HepG2 (cell line): ENCODE results near the gene ATP5PB. TPM values are rescaled to one million over a fixed set of nuclear protein-coding genes. Genes with fewer than 3 reads are reported as not detected.
A peak's percentile ranks its signal among the peaks of the same experiment; 100 is the strongest.

ENCODE experiments used
- CREB1 ChIP-seq, 2 experiments: fragments of 450-650 bp in 1 of 2; IDR thresholded peaks; 2 replicates each; pipeline ENCODE4 v1.6.1; 2016 to 2017; ENCODE audit warnings: control low read depth in 1 of 2, mild to moderate bottlenecking in 1 of 2, missing compliant biosample characterization in 1 of 2, missing genetic modification characterization in 1 of 2
- DMAP1 ChIP-seq: IDR thresholded peaks from 2 replicates; pipeline ENCODE4 v1.6.1; 2016
- FOXO1 ChIP-seq: sonication (generic); formaldehyde crosslinking; IDR thresholded peaks from 2 replicates; pipeline ENCODE4 v1.4.0; 2020; ENCODE audit warnings: missing genetic modification reagents
- GPN1 ChIP-seq: sonication (generic); formaldehyde crosslinking; IDR thresholded peaks from 2 replicates; pipeline ENCODE4 v1.5.1; 2020; ENCODE audit warnings: missing genetic modification reagents, borderline replicate concordance
- HES4 ChIP-seq: sonication (generic); formaldehyde crosslinking; IDR thresholded peaks from 2 replicates; pipeline ENCODE4 v1.9.0; 2021; ENCODE audit warnings: mild to moderate bottlenecking, missing genetic modification reagents, borderline replicate concordance
- JUN ChIP-seq: sonication (generic); formaldehyde crosslinking; IDR thresholded peaks from 2 replicates; pipeline ENCODE4 v1.4.0; 2020; ENCODE audit warnings: mild to moderate bottlenecking, missing genetic modification reagents
- MEF2D ChIP-seq: sonication (generic); formaldehyde crosslinking; IDR thresholded peaks from 2 replicates; pipeline ENCODE4 v1.5.1; 2020; ENCODE audit warnings: mild to moderate bottlenecking, missing genetic modification reagents
- MIER2 ChIP-seq: IDR thresholded peaks from 2 replicates; pipeline ENCODE4 v1.6.1; 2016; ENCODE audit warnings: missing biosample characterization, missing genetic modification reagents
- MYC ChIP-seq: sonication (generic); formaldehyde crosslinking; IDR thresholded peaks from 2 replicates; pipeline ENCODE4 v1.9.0; 2021; ENCODE audit warnings: missing genetic modification reagents, borderline replicate concordance
- PHF8 ChIP-seq: sonication (generic); formaldehyde crosslinking; IDR thresholded peaks from 2 replicates; pipeline ENCODE4 v1.5.0; 2020; ENCODE audit warnings: missing genetic modification reagents
- SMAD9 ChIP-seq: sonication (generic); formaldehyde crosslinking; IDR thresholded peaks from 2 replicates; pipeline ENCODE4 v1.5.1; 2020; ENCODE audit warnings: mild to moderate bottlenecking, missing genetic modification reagents
- SMC3 ChIP-seq: IDR thresholded peaks from 2 replicates; pipeline ENCODE4 v1.6.1; 2011; ENCODE audit warnings: low read length, improper control_type of control experiment
- USF2 ChIP-seq, 2 experiments: sonication (generic) in 1 of 2; formaldehyde crosslinking in 1 of 2; IDR thresholded peaks; 2 replicates each; pipeline versions ENCODE4 v1.5.1 to v1.6.1; 2011 to 2020; ENCODE audit warnings: borderline replicate concordance in 1 of 2, low read depth in 1 of 2, low read length in 1 of 2, mild to moderate bottlenecking in 1 of 2, missing genetic modification reagents in 1 of 2, moderate library complexity in 1 of 2
- ZBTB7A ChIP-seq: sonication (generic); formaldehyde crosslinking; IDR thresholded peaks from 2 replicates; pipeline ENCODE4 v1.8.0; 2022; ENCODE audit warnings: mild to moderate bottlenecking, missing genetic modification reagents
- ZNF225 ChIP-seq: sonication (generic); formaldehyde crosslinking; IDR thresholded peaks from 2 replicates; pipeline ENCODE4 v1.4.0; 2020; ENCODE audit warnings: mild to moderate bottlenecking, missing genetic modification reagents
- ZNF281 ChIP-seq: sonication (generic); formaldehyde crosslinking; IDR thresholded peaks from 2 replicates; pipeline ENCODE4 v1.4.0; 2020; ENCODE audit warnings: missing genetic modification reagents, borderline replicate concordance
- ZNF326 ChIP-seq: sonication (generic); formaldehyde crosslinking; IDR thresholded peaks from 2 replicates; pipeline ENCODE4 v1.4.0; 2020; ENCODE audit warnings: missing genetic modification reagents, borderline replicate concordance
- ZNF615 ChIP-seq: sonication (generic); formaldehyde crosslinking; IDR thresholded peaks from 2 replicates; pipeline ENCODE4 v1.5.0; 2020; ENCODE audit warnings: mild to moderate bottlenecking, missing genetic modification reagents, borderline replicate concordance
- ZNF691 ChIP-seq: sonication (generic); formaldehyde crosslinking; IDR thresholded peaks from 2 replicates; pipeline ENCODE4 v1.4.0; 2020; ENCODE audit warnings: missing genetic modification reagents, low read depth, mild to moderate bottlenecking, borderline replicate concordance
- ZNF710 ChIP-seq: sonication (generic); formaldehyde crosslinking; IDR thresholded peaks from 2 replicates; pipeline ENCODE4 v1.5.0; 2020; ENCODE audit warnings: mild to moderate bottlenecking, missing genetic modification reagents, borderline replicate concordance
- ZNF749 ChIP-seq: sonication (generic); formaldehyde crosslinking; IDR thresholded peaks from 2 replicates; pipeline ENCODE4 v1.8.0; 2022; ENCODE audit warnings: mild to moderate bottlenecking, missing genetic modification reagents, moderate library complexity, borderline replicate concordance
- ZNF841 ChIP-seq: sonication (generic); formaldehyde crosslinking; IDR thresholded peaks from 2 replicates; pipeline ENCODE4 v1.8.1; 2023; ENCODE audit warnings: missing genetic modification reagents, borderline replicate concordance
- polyA plus RNA-seq, 8 experiments: library from polyadenylated mRNA; depleted of rRNA in 3 of 8; stranded (reverse) in 7 of 8; unstranded in 1 of 8; fragments of >200 nt; fragmentation: Illumina TruSeq in 4 of 8; extraction: Trizol in 4 of 8; gene quantifications; 2 replicates each; pipeline versions ENCODE4 v1.2.1 to v1.2.3, GENCODE V29; 2011 to 2016; ENCODE audit warnings: low read depth in 4 of 8, missing spikeins in 1 of 8, mixed read lengths in 1 of 8; ENCODE audit not compliant: insufficient read depth in 1 of 8
- total RNA-seq, 5 experiments: library from RNA; depleted of rRNA; stranded (reverse); fragments of >200 nt; fragmentation: Illumina TruSeq; extraction: Trizol; gene quantifications; 2 replicates each; pipeline ENCODE4 v1.2.3, GENCODE V29; 2016; ENCODE audit warnings: low read depth in 1 of 5

ATP5PB gene
- total and polyA plus RNA-seq, 2 of the 13 experiments (the other 11 are each of a cell fraction or from before 2014, with no cell fraction given) = 297 to 541 TPM

- TF ChIP-seq ZNF710 (CRISPR knock-in tag) (0 out of 2 replicates have a peak, but pooled peaks have one; percentile 32), MIER2 (no peak), SMAD9 (CRISPR knock-in tag) (no peak), MYC (no peak), CREB1 (IDR thresholded peaks at IDR 0.05) (no peak), CREB1 (CRISPR knock-in tag; IDR thresholded peaks at IDR 0.05) (no peak), ZNF326 (CRISPR knock-in tag) (no peak), ZNF225 (CRISPR knock-in tag) (no peak), USF2 (IDR thresholded peaks at IDR 0.05; ENCODE audit: low read depth, low read length) (no peak), USF2 (CRISPR knock-in tag; IDR thresholded peaks at IDR 0.05; ENCODE audit: borderline replicate concordance) (no peak), ZNF691 (CRISPR knock-in tag) (no peak), PHF8 (CRISPR knock-in tag) (no peak), HES4 (CRISPR knock-in tag) (0 out of 2 replicates have a peak, but pooled peaks have one; percentile 33), JUN (no peak), ZNF615 (CRISPR knock-in tag) (no peak), ZNF749 (CRISPR knock-in tag) (no peak), ZNF281 (peak; percentile 53; the same call in 1 of the 2 replicates), DMAP1 (CRISPR knock-in tag) (no peak), SMC3 (peak; percentile 62; the same call in 1 of the 2 replicates), FOXO1 (no peak), GPN1 (CRISPR knock-in tag) (no peak), ZNF841 (CRISPR knock-in tag) (no peak), ZBTB7A (CRISPR knock-in tag) (no peak), MEF2D (CRISPR knock-in tag) (0 out of 2 replicates have a peak, but pooled peaks have one; percentile 30)
These were observed 7.6 kb upstream of the ATP5PB start (continued) for GRCh38 chr1:111441573-111442192.
